Small intestine (tissue), 7 donors: ENCODE results near the gene CNPY4. TPM values are rescaled to one million over a fixed set of nuclear protein-coding genes. Genes with fewer than 3 reads are reported as not detected.

ENCODE experiments used
- DNase-seq, 2 donors: peaks; one replicate each; pipeline versions ENCODE4 v3.0.0 to v3.0.0-alpha.2; 2013
- FAIRE-seq: peaks from 2 replicates; lab custom pipeline; 2012; peaks lifted over from hg19 to GRCh38; lab: Jason Lieb, UNC
- H3K27ac ChIP-seq, 3 donors: one replicate each; pipeline ENCODE4 v1.5.1; 2013; ENCODE audit warnings: low read length in 2 of 3, mild to moderate bottlenecking in 2 of 3, control low read depth in 1 of 3, inconsistent platforms in 1 of 3, low read depth in 1 of 3, moderate library complexity in 1 of 3
- H3K27me3 ChIP-seq, 3 donors: one replicate each; pipeline ENCODE4 v1.6.1; 2013; ENCODE audit warnings: low read length in 3 of 3, inconsistent platforms in 1 of 3; ENCODE audit not compliant: control insufficient read depth in 3 of 3, insufficient read depth in 3 of 3
- H3K36me3 ChIP-seq, 3 donors: one replicate each; pipeline ENCODE4 v1.6.1; 2013; ENCODE audit warnings: low read length in 3 of 3, inconsistent platforms in 1 of 3, low read depth in 1 of 3, mild to moderate bottlenecking in 1 of 3, moderate library complexity in 1 of 3; ENCODE audit not compliant: control insufficient read depth in 3 of 3, insufficient read depth in 2 of 3
- H3K4me1 ChIP-seq, 3 donors: one replicate each; pipeline ENCODE4 v1.6.1; 2013; ENCODE audit warnings: low read length in 2 of 3, inconsistent platforms in 1 of 3, low read depth in 1 of 3, mild to moderate bottlenecking in 1 of 3, moderate library complexity in 1 of 3; ENCODE audit not compliant: control insufficient read depth in 3 of 3, insufficient read depth in 2 of 3
- H3K4me3 ChIP-seq, 3 donors: one replicate each; pipeline ENCODE4 v1.5.1; 2013; ENCODE audit warnings: low read length in 3 of 3, control low read depth in 1 of 3, inconsistent platforms in 1 of 3, low read depth in 1 of 3, mild to moderate bottlenecking in 1 of 3, moderate library complexity in 1 of 3
- H3K9me3 ChIP-seq, 2 donors: one replicate each; pipeline ENCODE4 v1.6.1; 2013; ENCODE audit warnings: low read depth in 1 of 2, low read length in 1 of 2; ENCODE audit not compliant: control insufficient read depth in 2 of 2, insufficient read depth in 1 of 2
- WGBS, 3 donors: extraction: QIAGEN DNeasy Blood & Tissue Kit; methylation state at CpG; one replicate each; pipeline ENCODE4 v1.1.7; 2013; 5-methylcytosine and 5-hydroxymethylcytosine counted together
- polyA plus RNA-seq, 4 donors: library from polyadenylated mRNA; stranded (reverse) in 3 of 4; unstranded in 1 of 4; fragments of 200-250 nt in 3 of 4; fragments of 120-200 nt in 1 of 4; gene quantifications; one replicate each; pipeline versions ENCODE4 v1.2.1 to v1.2.3, GENCODE V29; 2013
- donor health status: healthy with polysubstance abuse.
- donor health status: control.
- donor health status: control.
- donor health status: Bipolar disorder and iron deficiency.
- donor health status: healthy.

The CNPY4 gene
- polyA plus RNA-seq, 4 donors: 2.5 to 14.0 (median 7.5) TPM

GRCh38 chr7:100079024-100079560 lies 40.3 kb upstream of the CNPY4 start:
- H3K36me3 ChIP-seq: peaks cover 7 to 59% (median 18%) of the 10 kb centered on the region in 3 donors
- 18 to 59% (median 36%) methylated on average over 7 of the region's 7 CpGs for WGBS, 3 donors
- H3K4me1 ChIP-seq: peaks cover 0 to 46% (median 2%) of the 10 kb centered on the region in 3 donors
- DNase-seq (peak; percentile 89 to 98), FAIRE-seq (no peak)
- peak overlapping the region; percentile 77 to 92 (median 90) for H3K27ac ChIP-seq
- H3K4me3 ChIP-seq: peak overlapping the region in 2 of 3 donors; percentile 27 to 74
- no peaks in the 10 kb centered on the region for H3K27me3 ChIP-seq
- peaks cover 0 to 13% of the 10 kb centered on the region in 2 donors for H3K9me3 ChIP-seq

GRCh38 chr7:100080907-100081534 lies 38.4 kb upstream of the CNPY4 start:
- H3K27me3 ChIP-seq: no peaks in the 10 kb centered on the region
- H3K4me1 ChIP-seq: peaks cover 0 to 46% (median 2%) of the 10 kb centered on the region in 3 donors
- peak overlapping the region; percentile 74 to 95 (median 89) for H3K4me3 ChIP-seq
- peak overlapping the region; percentile 90 to 92 (median 91) for H3K27ac ChIP-seq
- DNase-seq (peak; percentile 43 to 71), FAIRE-seq (no peak)
- H3K9me3 ChIP-seq: no peaks in the 10 kb centered on the region
- peaks cover 0 to 39% (median 3%) of the 10 kb centered on the region in 3 donors for H3K36me3 ChIP-seq
- WGBS, 3 donors: 1 to 2% (median 1%) methylated on average over 33 to 34 of the region's 34 CpGs

DNA sequence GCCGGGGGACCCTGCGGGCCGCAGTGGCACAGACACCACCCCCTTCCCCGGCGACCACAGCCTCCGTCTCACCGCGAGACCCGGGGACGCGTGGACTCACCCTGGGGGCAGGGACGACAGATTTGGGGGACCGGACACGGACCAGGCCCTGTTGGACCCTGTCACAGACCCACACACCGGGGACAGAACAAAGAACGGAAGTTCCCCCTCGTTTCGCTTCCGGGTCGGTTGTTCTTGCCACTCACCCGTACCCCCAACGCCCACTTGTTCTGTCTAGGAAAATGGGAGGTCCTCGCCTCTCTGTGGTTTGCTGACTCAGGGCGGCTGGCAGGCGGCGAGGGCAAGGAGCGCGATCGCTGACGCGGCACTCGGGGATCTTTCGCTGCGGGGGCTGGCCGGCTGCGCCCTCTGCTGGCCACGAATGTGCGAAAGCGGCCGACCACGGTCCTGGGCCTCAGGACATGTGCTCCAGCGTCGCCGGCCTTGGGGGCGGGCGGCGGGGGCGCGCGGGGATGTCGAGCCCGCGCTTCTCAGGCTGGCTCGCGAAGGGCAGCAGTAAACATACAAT lies 37.8 kb upstream of the CNPY4 start, which contains the start of gene ZNF3:
Gene ZNF3, minus strand, starts transcription at position 189 of the 568 bp plus-strand sequence. CDS start 4,366 bp downstream, outside the sequence.
- Histone ChIP-seq H3K27me3 (no peaks in the 10 kb centered on the region), H3K27ac (peak within 1 kb of the TSS; percentile 90 to 92 (median 91)), H3K4me3 (peak within 1 kb of the TSS; percentile 74 to 95 (median 89)), H3K36me3 (peaks cover 0 to 33% (median 1%) of the 10 kb centered on the region in 3 donors), H3K4me1 (peaks cover 0 to 43% (median 2%) of the 10 kb centered on the region in 3 donors), H3K9me3 (no peaks in the 10 kb centered on the region)
- FAIRE-seq: no peak
- DNase-seq: peak; percentile 99
- WGBS, 3 donors: 0 to 2% (median 1%) methylated on average over 53 to 55 of the region's 55 CpGs

DNA sequence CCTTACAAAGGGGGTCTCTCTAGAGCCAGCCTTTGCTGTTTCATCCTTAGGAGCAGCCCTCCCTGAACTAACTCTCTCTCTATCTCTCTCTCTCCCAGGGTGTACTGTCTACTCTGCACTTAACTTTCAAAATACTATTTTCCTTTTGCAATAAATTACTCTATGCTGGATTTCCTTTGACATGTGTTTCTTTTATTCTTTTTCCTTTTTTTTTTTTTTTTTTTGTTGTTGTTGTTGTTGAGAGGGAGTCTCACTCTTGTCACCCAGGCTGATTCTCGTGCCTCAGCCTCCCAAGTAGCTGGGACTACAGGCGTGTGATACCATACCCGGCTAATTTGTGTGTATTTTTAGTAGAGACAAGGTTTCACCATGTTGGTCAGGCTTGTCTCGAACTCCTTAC lies 36.5 kb upstream of the CNPY4 start:
- 52 to 63% (median 60%) methylated on average over 4 of the region's 4 CpGs for WGBS, 3 donors
- FAIRE-seq: no peak
- no peaks in the 10 kb centered on the region for H3K9me3 ChIP-seq
- H3K27ac ChIP-seq: peak overlapping the region in 1 of 3 donors; percentile 83
- H3K27me3 ChIP-seq: no peaks in the 10 kb centered on the region
- H3K4me3 ChIP-seq: no peak overlapping the region
- H3K4me1 ChIP-seq: peaks cover 0 to 33% (median 2%) of the 10 kb centered on the region in 3 donors
- H3K36me3 ChIP-seq: peaks cover 0 to 20% (median 0%) of the 10 kb centered on the region in 3 donors
- DNase-seq: no peak

DNA sequence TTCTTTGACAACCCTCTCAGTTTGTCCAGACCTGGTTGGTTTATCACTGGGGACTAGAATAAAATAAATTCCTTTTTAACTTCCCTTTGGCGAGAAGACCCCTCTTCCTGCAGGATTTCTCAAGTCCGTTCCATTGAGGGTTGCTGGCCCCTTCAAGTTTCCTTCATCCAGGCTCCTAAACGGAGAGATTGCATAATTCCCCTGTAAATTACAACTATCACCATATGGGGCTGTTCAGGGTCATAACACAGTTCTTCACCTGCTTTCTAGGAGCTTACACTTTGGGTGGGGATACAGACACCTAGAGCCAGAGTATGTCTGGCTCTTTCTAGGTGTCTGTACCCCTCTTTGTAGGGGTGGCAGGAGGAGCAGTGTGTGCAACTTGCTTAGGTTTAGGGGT lies 33.9 kb upstream of the CNPY4 start:
- H3K36me3 ChIP-seq: peaks cover 0 to 6% (median 0%) of the 10 kb centered on the region in 3 donors
- H3K4me1 ChIP-seq: peaks cover 0 to 23% (median 0%) of the 10 kb centered on the region in 3 donors
- H3K27ac ChIP-seq: no peak overlapping the region
- no peak for DNase-seq
- no peak overlapping the region for H3K4me3 ChIP-seq
- FAIRE-seq: no peak
- no peaks in the 10 kb centered on the region for H3K9me3 ChIP-seq
- 50 to 65% (median 64%) methylated on average over 3 of the region's 3 CpGs for WGBS, 3 donors
- no peaks in the 10 kb centered on the region for H3K27me3 ChIP-seq

DNA sequence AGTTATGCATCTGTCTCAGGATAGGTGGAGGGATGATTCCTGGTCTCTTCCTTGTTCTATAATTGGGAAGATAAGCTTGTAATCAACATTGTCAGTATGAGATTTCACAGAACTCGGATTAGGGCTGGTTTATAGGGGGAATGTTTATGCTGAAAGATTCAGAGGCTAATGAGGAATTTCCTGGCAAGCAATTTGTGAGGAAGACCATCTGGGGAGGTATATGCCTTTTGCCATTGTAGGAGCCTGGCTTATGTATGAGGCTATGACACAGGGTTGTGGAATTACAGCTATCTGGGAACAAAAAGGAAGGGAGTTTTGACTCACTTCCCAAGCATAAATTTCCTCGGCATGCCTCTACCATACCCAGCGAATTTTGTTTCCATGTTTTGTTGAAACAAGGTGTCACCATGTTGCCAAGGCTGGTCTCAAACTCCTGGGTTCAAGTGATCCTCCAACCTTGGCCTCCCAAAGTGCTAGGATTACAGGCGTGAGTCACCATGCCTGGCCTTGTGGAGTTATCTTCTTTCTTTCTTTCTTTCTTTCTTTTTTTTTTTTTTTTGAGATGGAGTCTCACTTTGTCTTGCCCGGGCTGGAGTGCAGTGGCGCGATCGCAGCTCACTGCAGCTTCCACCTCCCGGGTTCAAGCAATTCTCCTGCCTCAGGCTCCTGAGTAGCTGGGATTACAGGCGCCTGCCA lies 32.2 kb upstream of the CNPY4 start:
- FAIRE-seq: no peak

GRCh38 chr7:100088095-100088620 lies 31.3 kb upstream of the CNPY4 start:
- FAIRE-seq (no peak), DNase-seq (no peak)
- H3K4me1 ChIP-seq: peaks cover 0 to 15% (median 0%) of the 10 kb centered on the region in 3 donors
- H3K9me3 ChIP-seq: no peaks in the 10 kb centered on the region
- no peaks in the 10 kb centered on the region for H3K27me3 ChIP-seq
- peak overlapping the region; percentile 67 to 89 (median 74) for H3K27ac ChIP-seq
- WGBS, 3 donors: 71 to 78% (median 74%) methylated on average over 11 of the region's 11 CpGs
- H3K4me3 ChIP-seq: peak overlapping the region; percentile 47 to 99 (median 91)
- peaks cover 4 to 27% (median 12%) of the 10 kb centered on the region in 3 donors for H3K36me3 ChIP-seq

More for the DNA sequence above, 32.2 kb upstream of the CNPY4 start:
- Histone ChIP-seq H3K9me3 (no peaks in the 10 kb centered on the region), H3K27ac (peak overlapping the region in 2 of 3 donors; percentile 49 to 89), H3K4me3 (no peak overlapping the region), H3K36me3 (peaks cover 4 to 17% (median 4%) of the 10 kb centered on the region in 3 donors), H3K4me1 (peaks cover 0 to 18% (median 0%) of the 10 kb centered on the region in 3 donors), H3K27me3 (no peaks in the 10 kb centered on the region)
- 78 to 89% (median 87%) methylated on average over 10 of the region's 10 CpGs for WGBS, 3 donors
- DNase-seq: no peak
